GM10847 (cell line): ENCODE results near the gene FBXO31.

Experiments used
- POLR2A ChIP-seq: IDR thresholded peaks from 2 replicates; pipeline ENCODE4 v1.6.1; 2011; ENCODE audit not compliant: insufficient read length; ENCODE audit errors: extremely low read depth

The FBXO31 gene

GRCh38 chr16:87321336-87322107, 62.1 kb downstream of the FBXO31 start:
- no peak for TF ChIP-seq POLR2A

DNA sequence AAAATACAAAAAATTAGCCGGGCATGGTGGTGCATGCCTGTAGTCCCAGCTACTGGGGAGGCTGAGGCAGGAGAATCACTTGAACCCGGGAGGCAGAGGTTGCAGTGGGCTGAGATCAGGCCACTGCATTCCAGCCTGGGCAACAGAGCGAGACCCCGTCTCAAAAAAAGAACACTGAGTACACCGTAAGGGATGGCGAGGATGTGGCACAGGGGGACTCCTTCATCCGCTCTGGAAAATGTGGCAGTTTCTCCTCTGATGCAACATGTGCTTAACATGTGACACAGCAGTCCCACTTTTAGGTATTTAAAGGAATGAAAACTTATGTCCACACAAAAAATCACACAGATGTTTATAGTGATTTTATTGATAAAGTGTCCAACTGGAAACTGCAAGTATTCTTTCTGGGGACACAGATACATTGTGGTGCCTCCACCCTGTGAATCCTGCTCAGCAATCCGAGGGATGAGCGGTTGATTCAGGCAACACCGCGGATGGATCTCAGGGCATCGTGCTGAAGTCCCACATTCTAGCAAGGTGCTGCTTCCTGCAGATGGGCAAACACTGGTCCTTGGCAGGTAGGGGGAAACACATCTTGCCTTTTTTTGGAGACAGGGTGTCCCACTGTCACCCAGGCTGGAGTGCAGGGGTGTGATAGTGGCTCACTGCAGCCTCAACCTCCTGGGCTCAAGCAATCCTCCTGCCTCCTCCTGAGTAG, 62.9 kb downstream of the FBXO31 start:
- no peak for TF ChIP-seq POLR2A

DNA sequence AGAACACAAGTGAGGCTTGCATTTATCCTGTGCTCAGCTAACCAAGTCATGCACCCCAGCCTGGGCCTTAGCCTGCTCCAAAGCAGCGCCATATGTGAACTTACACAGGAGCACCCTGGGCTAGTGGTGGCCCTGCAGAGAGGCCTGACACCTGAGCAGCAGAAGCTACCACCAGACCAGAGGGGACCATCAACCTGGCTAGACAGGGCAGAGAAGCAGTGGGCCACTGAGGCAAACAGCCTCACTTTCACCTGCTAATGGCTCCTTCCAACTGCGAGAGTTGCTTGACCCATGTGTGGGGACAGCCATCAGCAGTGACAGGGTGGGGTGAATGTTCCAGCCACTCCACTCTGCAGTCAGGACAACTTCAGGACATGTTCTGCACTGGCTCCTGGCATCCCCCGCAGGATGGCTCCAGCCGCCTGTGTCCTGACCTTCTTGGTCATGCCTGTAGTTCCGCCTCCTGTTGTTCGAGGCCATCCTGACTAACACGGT, 63.5 kb downstream of the FBXO31 start:
- no peak for TF ChIP-seq POLR2A

- TF ChIP-seq POLR2A: no peak
These were observed 64.6 kb downstream of the FBXO31 start for GRCh38 chr16:87319011-87319410.

DNA sequence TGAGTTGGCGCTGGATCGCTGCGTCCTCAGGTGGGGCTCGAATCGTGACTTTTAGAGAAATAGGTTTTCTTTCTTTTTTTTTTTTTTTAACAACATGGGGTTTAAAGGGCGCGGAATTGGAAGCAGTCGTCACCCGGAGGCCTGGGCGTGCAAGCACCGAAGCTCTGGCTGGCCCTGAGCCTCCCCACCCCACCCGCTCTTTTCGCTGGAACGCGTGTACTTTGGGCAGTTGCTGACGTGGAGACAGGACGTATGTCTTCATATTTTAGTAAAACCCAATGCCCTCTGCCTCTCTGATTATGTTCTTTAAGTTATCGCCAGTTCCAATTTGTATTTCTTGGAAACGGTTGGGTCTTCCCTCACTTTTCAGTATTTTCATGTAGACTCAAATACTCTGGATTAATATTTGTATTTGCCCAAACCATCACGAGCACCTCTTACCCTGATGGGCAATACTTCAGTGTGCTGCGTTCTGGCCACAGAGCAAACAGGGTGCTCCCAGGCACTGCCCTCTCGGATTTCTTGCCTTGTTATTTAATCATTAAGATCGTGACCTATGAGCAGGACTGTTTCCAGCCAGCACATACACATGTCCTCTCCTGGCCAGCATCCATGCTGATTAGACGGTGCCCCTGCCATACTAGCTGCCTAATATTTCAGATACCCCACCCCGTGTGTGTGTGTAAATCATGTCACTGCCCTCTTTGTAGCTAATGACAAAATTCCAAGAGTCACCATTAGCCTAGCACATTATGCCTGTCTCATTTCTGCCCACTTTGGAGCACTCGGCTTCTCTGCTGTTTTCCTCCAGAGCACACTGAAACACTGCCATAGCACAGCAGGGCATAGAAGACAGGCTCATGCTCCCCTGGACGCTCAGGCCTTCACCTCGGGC, 65.6 kb downstream of the FBXO31 start:
- TF ChIP-seq POLR2A: no peak

- peak; percentile 87 for TF ChIP-seq POLR2A
These were observed 66.4 kb downstream of the FBXO31 start, which contains the start of gene C16orf95 for GRCh38 chr16:87316923-87317749. Gene C16orf95, minus strand, starts transcription at chr16:87317392. Its CDS starts 150 bp downstream, at chr16:87317242.

DNA sequence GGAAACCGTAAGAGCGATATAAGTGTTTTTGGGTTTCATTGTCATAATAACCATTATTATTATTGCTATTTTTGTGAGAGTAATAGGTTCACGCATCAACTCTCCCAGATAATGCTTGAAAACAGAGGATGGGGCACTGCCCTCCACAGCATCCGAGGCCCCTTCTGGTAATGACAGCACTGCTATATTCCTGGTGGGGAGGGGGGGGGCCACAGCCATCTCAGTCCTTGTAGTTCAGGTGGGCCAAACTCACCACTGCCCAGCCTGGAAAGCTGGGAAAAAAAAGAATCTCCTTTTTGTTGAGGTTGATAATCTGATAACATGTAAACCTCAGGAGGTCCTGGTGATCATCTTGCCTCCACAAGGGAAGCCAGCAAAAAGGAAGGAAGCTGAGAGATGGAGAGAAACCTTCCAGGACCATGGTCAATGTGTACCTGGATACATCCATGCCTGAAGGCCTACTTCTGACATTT, 67.1 kb downstream of the FBXO31 start:
- TF ChIP-seq POLR2A: no peak

DNA sequence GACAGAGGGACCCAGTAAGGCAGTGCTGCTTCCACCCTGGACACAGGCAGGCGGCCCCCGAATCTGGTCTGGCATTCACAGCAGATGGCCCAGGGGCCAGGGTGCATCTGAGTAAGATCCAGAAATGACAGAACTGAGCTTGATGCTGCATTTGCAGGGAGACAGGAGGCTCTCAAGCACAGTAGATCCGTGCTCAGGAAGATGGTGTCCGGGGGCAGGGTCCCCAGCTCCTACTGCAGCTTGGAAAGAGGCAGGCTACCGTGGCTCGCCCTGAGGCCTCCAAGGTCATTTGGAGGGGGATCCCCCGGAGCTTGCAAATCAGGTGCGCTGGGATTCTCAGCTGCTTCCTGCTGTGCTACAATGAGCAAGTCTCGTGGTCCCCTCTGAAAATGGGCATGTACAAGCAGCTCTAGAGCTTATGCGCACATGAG, 68.6 kb downstream of the FBXO31 start:
- no peak for TF ChIP-seq POLR2A

- no peak for TF ChIP-seq POLR2A
These were observed 71.6 kb downstream of the FBXO31 start for GRCh38 chr16:87312008-87312407.

DNA sequence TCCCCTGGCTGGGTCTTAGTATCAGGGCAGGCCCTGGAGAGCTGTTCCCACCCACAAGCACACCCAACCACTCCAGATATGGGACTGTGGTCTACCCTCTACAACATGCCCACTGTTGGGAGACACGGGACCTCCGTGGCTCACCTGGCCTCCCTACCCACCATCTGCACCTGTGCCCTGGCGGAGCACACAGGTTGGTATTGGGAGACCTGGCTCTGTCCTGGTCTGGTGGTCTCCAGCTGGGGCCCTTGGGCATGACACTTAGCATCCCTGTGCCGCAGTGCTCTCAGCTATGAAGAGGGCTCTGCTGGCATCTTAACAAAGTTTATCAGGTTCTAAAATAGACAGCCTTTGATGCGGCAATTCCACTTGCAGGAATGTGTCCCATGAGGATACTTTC, 72.2 kb downstream of the FBXO31 start:
- TF ChIP-seq POLR2A: no peak

- TF ChIP-seq POLR2A: no peak
These were observed 73.0 kb downstream of the FBXO31 start for GRCh38 chr16:87310610-87311009.

DNA sequence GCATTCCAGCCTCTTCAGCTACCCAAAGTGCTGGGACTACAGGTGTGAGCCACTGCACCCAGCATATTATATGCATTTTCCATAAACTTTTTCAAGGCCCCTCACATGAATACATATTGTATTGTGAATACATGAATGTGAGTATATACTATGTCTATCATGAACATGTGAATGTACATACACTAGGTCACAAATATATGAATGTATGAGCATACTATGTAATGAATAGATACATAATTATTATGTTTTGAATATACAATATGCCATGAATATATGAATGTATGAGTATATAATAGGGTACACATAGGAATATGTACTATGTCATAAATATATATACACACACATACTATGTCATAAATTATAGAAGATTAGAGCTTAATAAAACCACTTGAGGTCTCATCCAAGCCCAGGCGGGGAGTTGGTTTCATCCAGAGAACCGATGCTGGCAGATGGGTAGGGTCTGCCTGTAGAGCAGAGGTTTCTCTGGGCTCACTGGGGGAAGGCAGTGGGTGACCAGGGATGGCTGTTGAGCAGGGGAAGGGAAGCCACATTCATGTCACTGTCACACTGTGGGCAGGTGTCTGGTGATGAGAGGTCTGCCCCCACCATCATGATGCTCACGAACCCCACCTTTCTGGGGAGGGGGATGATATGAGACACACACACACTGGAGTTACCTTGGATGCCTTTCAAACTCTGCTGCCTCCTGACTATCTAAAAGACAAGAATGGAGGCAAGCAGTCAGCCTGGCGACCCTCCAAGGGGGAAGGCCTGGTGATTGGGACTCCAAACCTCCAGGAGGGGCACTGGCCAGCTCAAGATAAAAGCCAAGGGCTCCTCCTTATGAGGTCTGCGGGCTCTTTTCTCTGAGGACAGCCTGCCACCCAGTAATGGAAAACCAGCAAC, 73.7 kb downstream of the FBXO31 start:
- no peak for TF ChIP-seq POLR2A

DNA sequence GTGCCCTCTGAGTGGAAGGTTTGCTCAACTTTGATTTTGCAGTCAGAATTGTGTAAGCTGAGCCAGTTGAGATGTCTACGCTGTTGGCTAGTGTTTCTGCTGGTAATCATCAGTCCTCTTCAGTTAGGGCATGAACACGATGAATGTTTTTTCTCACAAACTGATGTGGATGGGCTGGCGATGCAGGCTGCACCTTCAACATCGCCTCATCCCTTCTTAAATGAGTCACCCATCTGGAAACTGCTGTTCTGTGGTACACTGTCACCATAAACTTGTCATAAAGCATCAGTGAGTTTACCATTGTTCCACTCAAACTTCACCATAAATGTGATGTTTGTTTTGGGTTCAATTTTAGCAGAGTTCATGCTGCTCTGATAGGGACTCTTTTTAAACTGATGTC, 74.8 kb downstream of the FBXO31 start:
- no peak for TF ChIP-seq POLR2A

- TF ChIP-seq POLR2A: no peak
These were observed 77.1 kb downstream of the FBXO31 start for GRCh38 chr16:87306516-87306915.
